ENCODE data around the gene PNMA1. TPM values are rescaled to one million over a fixed set of nuclear protein-coding genes. Genes with fewer than 3 reads are reported as not detected.

The PNMA1 gene
- total and polyA plus RNA-seq, 9 of the 15 experiments (the other 6 are each of a cell fraction or from before 2014, with no cell fraction given), result 1.7 to 26.4 (median 8.7) TPM

DNA sequence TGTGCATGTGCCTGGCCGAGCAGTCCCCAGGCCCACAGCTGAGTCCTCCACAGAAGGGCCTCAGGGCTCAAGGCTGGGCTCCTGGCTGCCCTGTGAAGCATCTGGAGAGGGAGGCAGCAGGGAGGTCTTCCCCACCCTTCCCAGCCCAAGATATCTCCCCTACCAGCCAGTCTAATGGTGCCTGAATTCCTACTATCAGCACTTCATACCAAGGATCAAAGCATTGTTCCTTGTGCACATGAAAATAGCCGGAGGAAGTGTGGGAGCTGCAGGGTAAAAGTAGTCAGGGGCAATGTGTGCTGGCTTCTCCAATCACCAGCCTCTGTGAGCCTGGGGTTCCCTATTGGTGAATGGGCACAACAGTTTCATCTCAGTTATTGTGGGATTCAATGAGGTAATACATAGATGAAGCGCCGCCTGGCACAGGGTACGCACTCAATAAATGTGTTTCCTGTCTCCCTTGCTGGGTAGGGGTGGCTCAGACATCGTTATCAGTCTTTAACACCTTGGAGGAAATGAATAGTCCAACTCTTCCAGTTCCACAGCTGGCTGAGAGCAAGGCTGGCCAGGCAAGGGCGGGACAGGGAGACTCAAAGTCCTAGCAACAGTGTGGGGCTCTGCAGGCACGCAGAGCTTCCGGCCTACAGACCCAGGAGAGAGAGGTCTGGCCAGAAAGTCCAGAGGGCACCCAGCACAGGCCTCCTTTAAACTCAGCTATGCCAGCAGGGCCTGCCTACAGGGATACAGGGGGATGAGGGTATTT is 39.1 kb upstream of the PNMA1 start (continued):
- TF ChIP-seq EHMT2 (IDR thresholded peaks at IDR 0.05) (0 out of 2 replicates have a peak, but pooled peaks have one; percentile 53), FOXA3 (CRISPR knock-in tag; conservative IDR thresholded peaks at IDR 0.05 in 1 of 2, IDR thresholded peaks at IDR 0.05 in 1 of 2) (no peak), HEY1 (CRISPR knock-in tag; IDR thresholded peaks at IDR 0.05; ENCODE audit: borderline replicate concordance) (no peak), RBM25 (IDR thresholded peaks at IDR 0.05; ENCODE audit: low read depth, low read length, severe bottlenecking) (no peak), OTX1 (CRISPR knock-in tag; IDR thresholded peaks at IDR 0.05) (no peak), ETV1 (tag; conservative IDR thresholded peaks at IDR 0.05; ENCODE audit: low read depth) (peak; percentile 79), ARID1B (IDR thresholded peaks at IDR 0.05) (peak; percentile 92), NRF1 (conservative IDR thresholded peaks at IDR 0.05 in 1 of 2, IDR thresholded peaks at IDR 0.05 in 1 of 2) (no peak), ZNF175 (CRISPR knock-in tag; IDR thresholded peaks at IDR 0.05; ENCODE audit: low read depth) (peak; percentile 65; the same call in 1 of the 2 replicates), SAFB (IDR thresholded peaks at IDR 0.05; ENCODE audit: borderline replicate concordance, low read depth, low read length) (no peak)
- TF ChIP-seq, protein P1, sequence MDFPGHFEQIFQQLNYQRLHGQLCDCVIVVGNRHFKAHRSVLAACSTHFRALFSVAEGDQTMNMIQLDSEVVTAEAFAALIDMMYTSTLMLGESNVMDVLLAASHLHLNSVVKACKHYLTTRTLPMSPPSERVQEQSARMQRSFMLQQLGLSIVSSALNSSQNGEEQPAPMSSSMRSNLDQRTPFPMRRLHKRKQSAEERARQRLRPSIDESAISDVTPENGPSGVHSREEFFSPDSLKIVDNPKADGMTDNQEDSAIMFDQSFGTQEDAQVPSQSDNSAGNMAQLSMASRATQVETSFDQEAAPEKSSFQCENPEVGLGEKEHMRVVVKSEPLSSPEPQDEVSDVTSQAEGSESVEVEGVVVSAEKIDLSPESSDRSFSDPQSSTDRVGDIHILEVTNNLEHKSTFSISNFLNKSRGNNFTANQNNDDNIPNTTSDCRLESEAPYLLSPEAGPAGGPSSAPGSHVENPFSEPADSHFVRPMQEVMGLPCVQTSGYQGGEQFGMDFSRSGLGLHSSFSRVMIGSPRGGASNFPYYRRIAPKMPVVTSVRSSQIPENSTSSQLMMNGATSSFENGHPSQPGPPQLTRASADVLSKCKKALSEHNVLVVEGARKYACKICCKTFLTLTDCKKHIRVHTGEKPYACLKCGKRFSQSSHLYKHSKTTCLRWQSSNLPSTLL (IDR thresholded peaks at IDR 0.05), result no peak
- TF ChIP-seq, protein P2, sequence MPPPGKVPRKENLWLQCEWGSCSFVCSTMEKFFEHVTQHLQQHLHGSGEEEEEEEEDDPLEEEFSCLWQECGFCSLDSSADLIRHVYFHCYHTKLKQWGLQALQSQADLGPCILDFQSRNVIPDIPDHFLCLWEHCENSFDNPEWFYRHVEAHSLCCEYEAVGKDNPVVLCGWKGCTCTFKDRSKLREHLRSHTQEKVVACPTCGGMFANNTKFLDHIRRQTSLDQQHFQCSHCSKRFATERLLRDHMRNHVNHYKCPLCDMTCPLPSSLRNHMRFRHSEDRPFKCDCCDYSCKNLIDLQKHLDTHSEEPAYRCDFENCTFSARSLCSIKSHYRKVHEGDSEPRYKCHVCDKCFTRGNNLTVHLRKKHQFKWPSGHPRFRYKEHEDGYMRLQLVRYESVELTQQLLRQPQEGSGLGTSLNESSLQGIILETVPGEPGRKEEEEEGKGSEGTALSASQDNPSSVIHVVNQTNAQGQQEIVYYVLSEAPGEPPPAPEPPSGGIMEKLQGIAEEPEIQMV (tag; conservative IDR thresholded peaks at IDR 0.05; ENCODE audit: low read depth), result no peak
- TF ChIP-seq, protein P3, sequence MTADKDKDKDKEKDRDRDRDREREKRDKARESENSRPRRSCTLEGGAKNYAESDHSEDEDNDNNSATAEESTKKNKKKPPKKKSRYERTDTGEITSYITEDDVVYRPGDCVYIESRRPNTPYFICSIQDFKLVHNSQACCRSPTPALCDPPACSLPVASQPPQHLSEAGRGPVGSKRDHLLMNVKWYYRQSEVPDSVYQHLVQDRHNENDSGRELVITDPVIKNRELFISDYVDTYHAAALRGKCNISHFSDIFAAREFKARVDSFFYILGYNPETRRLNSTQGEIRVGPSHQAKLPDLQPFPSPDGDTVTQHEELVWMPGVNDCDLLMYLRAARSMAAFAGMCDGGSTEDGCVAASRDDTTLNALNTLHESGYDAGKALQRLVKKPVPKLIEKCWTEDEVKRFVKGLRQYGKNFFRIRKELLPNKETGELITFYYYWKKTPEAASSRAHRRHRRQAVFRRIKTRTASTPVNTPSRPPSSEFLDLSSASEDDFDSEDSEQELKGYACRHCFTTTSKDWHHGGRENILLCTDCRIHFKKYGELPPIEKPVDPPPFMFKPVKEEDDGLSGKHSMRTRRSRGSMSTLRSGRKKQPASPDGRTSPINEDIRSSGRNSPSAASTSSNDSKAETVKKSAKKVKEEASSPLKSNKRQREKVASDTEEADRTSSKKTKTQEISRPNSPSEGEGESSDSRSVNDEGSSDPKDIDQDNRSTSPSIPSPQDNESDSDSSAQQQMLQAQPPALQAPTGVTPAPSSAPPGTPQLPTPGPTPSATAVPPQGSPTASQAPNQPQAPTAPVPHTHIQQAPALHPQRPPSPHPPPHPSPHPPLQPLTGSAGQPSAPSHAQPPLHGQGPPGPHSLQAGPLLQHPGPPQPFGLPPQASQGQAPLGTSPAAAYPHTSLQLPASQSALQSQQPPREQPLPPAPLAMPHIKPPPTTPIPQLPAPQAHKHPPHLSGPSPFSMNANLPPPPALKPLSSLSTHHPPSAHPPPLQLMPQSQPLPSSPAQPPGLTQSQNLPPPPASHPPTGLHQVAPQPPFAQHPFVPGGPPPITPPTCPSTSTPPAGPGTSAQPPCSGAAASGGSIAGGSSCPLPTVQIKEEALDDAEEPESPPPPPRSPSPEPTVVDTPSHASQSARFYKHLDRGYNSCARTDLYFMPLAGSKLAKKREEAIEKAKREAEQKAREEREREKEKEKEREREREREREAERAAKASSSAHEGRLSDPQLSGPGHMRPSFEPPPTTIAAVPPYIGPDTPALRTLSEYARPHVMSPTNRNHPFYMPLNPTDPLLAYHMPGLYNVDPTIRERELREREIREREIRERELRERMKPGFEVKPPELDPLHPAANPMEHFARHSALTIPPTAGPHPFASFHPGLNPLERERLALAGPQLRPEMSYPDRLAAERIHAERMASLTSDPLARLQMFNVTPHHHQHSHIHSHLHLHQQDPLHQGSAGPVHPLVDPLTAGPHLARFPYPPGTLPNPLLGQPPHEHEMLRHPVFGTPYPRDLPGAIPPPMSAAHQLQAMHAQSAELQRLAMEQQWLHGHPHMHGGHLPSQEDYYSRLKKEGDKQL (CRISPR knock-in tag; IDR thresholded peaks at IDR 0.05; ENCODE audit: borderline replicate concordance), result no peak
- TF ChIP-seq, protein P4, sequence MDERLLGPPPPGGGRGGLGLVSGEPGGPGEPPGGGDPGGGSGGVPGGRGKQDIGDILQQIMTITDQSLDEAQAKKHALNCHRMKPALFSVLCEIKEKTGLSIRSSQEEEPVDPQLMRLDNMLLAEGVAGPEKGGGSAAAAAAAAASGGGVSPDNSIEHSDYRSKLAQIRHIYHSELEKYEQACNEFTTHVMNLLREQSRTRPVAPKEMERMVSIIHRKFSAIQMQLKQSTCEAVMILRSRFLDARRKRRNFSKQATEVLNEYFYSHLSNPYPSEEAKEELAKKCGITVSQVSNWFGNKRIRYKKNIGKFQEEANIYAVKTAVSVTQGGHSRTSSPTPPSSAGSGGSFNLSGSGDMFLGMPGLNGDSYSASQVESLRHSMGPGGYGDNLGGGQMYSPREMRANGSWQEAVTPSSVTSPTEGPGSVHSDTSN (CRISPR knock-in tag; IDR thresholded peaks at IDR 0.05; ENCODE audit: low read depth), result no peak
- TF ChIP-seq, protein P4 (tag; conservative IDR thresholded peaks at IDR 0.05; ENCODE audit: low read depth), result no peak
